A549 (cell line): ENCODE measurements around the gene UPK3A. TPM values are rescaled to one million over a fixed set of nuclear protein-coding genes. Genes with fewer than 3 reads are reported as not detected.
A peak's percentile ranks its signal among the peaks of the same experiment; 100 is the strongest.

Source experiments
- ATAC-seq, 2 experiments: fragments of 200-7000 bp in 1 of 2; fragments of >200 bp in 1 of 2; cut with Nextera tagmentation in 1 of 2; cut with Tn5 transposase in 1 of 2; 3 replicates each; pipeline versions ENCODE4 v1.8.0 to v1.9.1; 2018 to 2020; ENCODE audit warnings: mild to moderate bottlenecking in 1 of 2, moderate library complexity in 1 of 2
- CTCF ChIA-PET: fragments of 300-600 bp; sonication (Branson Sonifier 250); formaldehyde crosslinking; extraction: SDS; loops from one replicate; lab custom pipeline; 2021; ENCODE audit warnings: antibody characterized with exemption, inconsistent platforms; lab: Yijun Ruan, JAX
- POLR2A ChIA-PET: fragments of 350-600 bp; formaldehyde crosslinking; extraction: SDS; loops from one replicate; lab custom pipeline; 2021; ENCODE audit warnings: antibody characterized with exemption, inconsistent platforms; lab: Yijun Ruan, JAX
- DNase-seq, 2 experiments: peaks; one replicate each; pipeline versions ENCODE4 v3.0.0 to v3.0.0-alpha.2; 2011 to 2016; ENCODE audit warnings: low read depth in 1 of 2, low spot score in 1 of 2
- FAIRE-seq: peaks from 2 replicates; lab custom pipeline; 2011; peaks lifted over from hg19 to GRCh38; lab: Jason Lieb, UNC
- H3K27ac ChIP-seq, 2 experiments: fragments of >200 bp; sonication (Bioruptor Twin); formaldehyde crosslinking; 3 replicates each; pipeline ENCODE4 v1.5.1; 2016 to 2017
- H3K4me1 ChIP-seq: fragments of >200 bp; sonication (Bioruptor Twin); formaldehyde crosslinking; 3 replicates; pipeline ENCODE4 v1.6.1; 2016
- H3K4me2 ChIP-seq: fragments of >200 bp; sonication (Bioruptor Twin); formaldehyde crosslinking; 3 replicates; pipeline ENCODE4 v1.6.1; 2016
- H3K4me3 ChIP-seq: fragments of >200 bp; sonication (Bioruptor Twin); formaldehyde crosslinking; 3 replicates; pipeline ENCODE4 v1.5.1; 2016
- H3K9me3 ChIP-seq: fragments of >200 bp; sonication (Bioruptor Twin); formaldehyde crosslinking; 3 replicates; pipeline ENCODE4 v1.6.1; 2016
- CBX2 ChIP-seq: fragments of 200-600 bp; sonication (generic); IDR thresholded peaks from 2 replicates; pipeline ENCODE4 v1.6.1; 2016; ENCODE audit warnings: low read depth, mild to moderate bottlenecking, borderline replicate concordance
- CBX8 ChIP-seq: fragments of 200-600 bp; sonication (generic); IDR thresholded peaks from 2 replicates; pipeline ENCODE4 v1.6.1; 2016
- CHD4 ChIP-seq: fragments of 200-600 bp; sonication (generic); IDR thresholded peaks from 2 replicates; pipeline ENCODE4 v1.6.1; 2016; ENCODE audit warnings: antibody characterized with exemption, mild to moderate bottlenecking, borderline replicate concordance
- EHMT2 ChIP-seq: fragments of 200-600 bp; sonication (generic); IDR thresholded peaks from 2 replicates; pipeline ENCODE4 v1.6.1; 2016; ENCODE audit warnings: antibody characterized with exemption, low read depth, mild to moderate bottlenecking, moderate library complexity
- EP300 ChIP-seq, 2 experiments: fragments of >200 bp; sonication (Bioruptor Twin); formaldehyde crosslinking; IDR thresholded peaks; 2 replicates in 1 of 2; 3 replicates in 1 of 2; pipeline ENCODE4 v1.6.1; 2016 to 2017
- ESRRA ChIP-seq: fragments of 150-350 bp; IDR thresholded peaks from 2 replicates; pipeline ENCODE4 v1.6.1; 2014; ENCODE audit warnings: mild to moderate bottlenecking, low read length, borderline replicate concordance
- FOSL2 ChIP-seq, 2 experiments: fragments of 450-650 bp in 1 of 2; fragments of >200 bp in 1 of 2; sonication (Bioruptor Twin) in 1 of 2; formaldehyde crosslinking; IDR thresholded peaks; 2 replicates each; pipeline versions ENCODE4 v1.5.0 to v1.6.1; 2016 to 2020; ENCODE audit warnings: mild to moderate bottlenecking in 1 of 2, moderate library complexity in 1 of 2
- FOXS1 ChIP-seq: fragments of 250-450 bp; sonication (Bioruptor Pico); IDR thresholded peaks from 2 replicates; pipeline ENCODE4 v1.5.0; 2020; ENCODE audit warnings: mild to moderate bottlenecking, moderate library complexity
- HDAC2 ChIP-seq: fragments of 200-600 bp; sonication (generic); IDR thresholded peaks from 2 replicates; pipeline ENCODE4 v1.6.1; 2016
- HES2 ChIP-seq: fragments of >200 bp; sonication (Bioruptor Twin); formaldehyde crosslinking; IDR thresholded peaks from 2 replicates; pipeline ENCODE4 v1.6.1; 2016
- HOXA7 ChIP-seq: fragments of 250-450 bp; sonication (Bioruptor Pico); IDR thresholded peaks from 2 replicates; pipeline ENCODE4 v1.5.0; 2020; ENCODE audit warnings: mild to moderate bottlenecking, moderate library complexity
- HOXB13 ChIP-seq: fragments of 250-450 bp; sonication (Bioruptor Pico); IDR thresholded peaks from 2 replicates; pipeline ENCODE4 v1.5.0; 2020; ENCODE audit warnings: low read depth, mild to moderate bottlenecking, moderate library complexity
- JUNB ChIP-seq: fragments of >200 bp; sonication (Bioruptor Twin); formaldehyde crosslinking; IDR thresholded peaks from 2 replicates; pipeline ENCODE4 v1.6.1; 2016
- MAZ ChIP-seq: fragments of 150-350 bp; IDR thresholded peaks from 2 replicates; pipeline ENCODE4 v1.6.1; 2014; ENCODE audit warnings: antibody characterized with exemption, low read depth, low read length, borderline replicate concordance
- MYC ChIP-seq: IDR thresholded peaks from 2 replicates; pipeline ENCODE4 v1.6.1; 2012; ENCODE audit warnings: mild to moderate bottlenecking, inconsistent platforms, low read length, improper control_type of control experiment, borderline replicate concordance
- NFE2L2 ChIP-seq: fragments of 150-350 bp; conservative IDR thresholded peaks from 2 replicates; pipeline ENCODE4 v1.6.1; 2014; ENCODE audit warnings: low read length
- RAD21 ChIP-seq, 2 experiments: fragments of >200 bp in 1 of 2; sonication (Bioruptor Twin) in 1 of 2; formaldehyde crosslinking in 1 of 2; IDR thresholded peaks in 1 of 2; conservative IDR thresholded peaks in 1 of 2; 2 replicates in 1 of 2; 3 replicates in 1 of 2; pipeline ENCODE4 v1.6.1; 2012 to 2018; ENCODE audit warnings: inconsistent platforms in 1 of 2
- RARB ChIP-seq: fragments of 250-450 bp; sonication (Bioruptor Pico); IDR thresholded peaks from 2 replicates; pipeline ENCODE4 v1.8.0; 2021; ENCODE audit warnings: mild to moderate bottlenecking, moderate library complexity
- RFX5 ChIP-seq: fragments of 450-650 bp; IDR thresholded peaks from 2 replicates; pipeline ENCODE4 v1.7.1; 2014; ENCODE audit warnings: antibody characterized with exemption, mild to moderate bottlenecking, moderate library complexity
- TFCP2L1 ChIP-seq: fragments of 250-450 bp; sonication (Bioruptor Pico); IDR thresholded peaks from 2 replicates; pipeline ENCODE4 v1.5.0; 2021; ENCODE audit warnings: mild to moderate bottlenecking
- TP53 ChIP-seq: fragments of 250-450 bp; sonication (Bioruptor Pico); IDR thresholded peaks from 2 replicates; pipeline ENCODE4 v1.5.0; 2021; ENCODE audit warnings: mild to moderate bottlenecking, moderate library complexity
- ZC3H11A ChIP-seq: fragments of 450-650 bp; IDR thresholded peaks from 2 replicates; pipeline ENCODE4 v1.6.1; 2014; ENCODE audit warnings: antibody characterized with exemption, mild to moderate bottlenecking
- ZNF302 ChIP-seq: fragments of 250-450 bp; sonication (Bioruptor Pico); IDR thresholded peaks from 2 replicates; pipeline ENCODE4 v1.9.0; 2021; ENCODE audit warnings: inconsistent platforms, mild to moderate bottlenecking, moderate library complexity
- WGBS: methylation state at CpG from one replicate; pipeline ENCODE4 v1.1.6; 2017; ENCODE audit errors: missing lambda C conversion rate; 5-methylcytosine and 5-hydroxymethylcytosine counted together
- polyA minus RNA-seq: library from RNA; depleted of rRNA, polyadenylated mRNA; stranded (reverse); fragments of >200 nt; gene quantifications from 2 replicates; pipeline ENCODE4 v1.2.3, GENCODE V29; 2011; rRNA and poly(A)+ RNA removed
- polyA plus RNA-seq, 4 experiments: library from polyadenylated mRNA; depleted of rRNA in 3 of 4; stranded (reverse); fragments of >200 nt; fragmentation: RNase III in 1 of 4; extraction: RNeasy Plus Mini Kit Qiagen cat#74134 plus additional on column Dnase treatment in 1 of 4; gene quantifications; 2 replicates in 3 of 4; 3 replicates in 1 of 4; pipeline ENCODE4 v1.2.3, GENCODE V29; 2011 to 2017
- TF ChIP-seq, protein P1 (sequence below): fragments of 250-450 bp; sonication (Bioruptor Pico); IDR thresholded peaks from 2 replicates; pipeline ENCODE4 v1.5.0; 2021; ENCODE audit warnings: mild to moderate bottlenecking, moderate library complexity, borderline replicate concordance
- TF ChIP-seq, protein P2 (sequence below): fragments of 450-650 bp; IDR thresholded peaks from 2 replicates; pipeline ENCODE4 v1.6.1; 2014; ENCODE audit warnings: antibody characterized with exemption

UPK3A gene
- not detected in 2 replicates for polyA plus RNA-seq (2011; rRNA removed)
- polyA plus RNA-seq (2012; cell fraction: cytosol; rRNA removed) = not detected in 2 replicates
- polyA plus RNA-seq (2012; cell fraction: nucleus; rRNA removed) = not detected in 2 replicates
- polyA plus RNA-seq (2017; fragmentation: RNase III; extraction: RNeasy Plus Mini Kit Qiagen cat#74134 plus additional on column Dnase treatment) = not detected in 3 replicates
- polyA minus RNA-seq = not detected in 2 replicates

DNA sequence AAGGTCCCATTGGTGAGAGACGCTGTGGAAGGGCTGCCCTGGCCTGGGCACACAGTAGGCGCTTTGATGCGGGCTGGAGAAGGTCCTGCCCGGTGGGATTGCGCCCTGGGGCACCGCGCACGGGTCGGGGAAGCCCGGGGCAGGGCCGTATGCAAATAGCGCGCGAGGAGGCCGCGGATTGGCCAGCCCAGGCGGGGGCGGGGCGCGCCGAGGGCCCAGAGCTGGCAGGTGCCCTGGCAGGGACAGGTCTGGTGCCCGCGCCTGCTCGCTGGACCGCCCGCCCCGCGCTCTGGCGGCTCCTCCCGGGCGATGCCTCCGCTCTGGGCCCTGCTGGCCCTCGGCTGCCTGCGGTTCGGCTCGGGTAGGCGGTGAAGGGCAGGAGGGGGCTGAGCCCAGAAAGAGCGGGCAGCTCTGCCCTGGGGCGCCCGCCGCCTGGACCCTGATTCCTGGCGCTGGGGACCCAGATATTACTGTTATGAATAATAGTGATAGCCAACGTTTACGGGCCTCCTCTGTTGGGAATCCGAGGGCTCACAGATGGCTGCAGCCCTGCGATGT lies at the start of gene UPK3A:
Gene UPK3A, plus strand, starts transcription at position 245 of the 558 bp plus-strand sequence. Its CDS starts 65 bp downstream, at position 310.
- 58% methylated on average over 13 of the region's 46 CpGs for WGBS
- TF ChIP-seq EHMT2 (no peak), ESRRA (no peak), JUNB (no peak), MYC (no peak), TP53 (no peak), HOXB13 (CRISPR knock-in tag) (no peak), CBX2 (no peak), EP300 (IDR thresholded peaks at IDR 0.05) (no peak), CHD4 (no peak), RARB (CRISPR knock-in tag) (no peak)
- TF ChIP-seq, protein P1, sequence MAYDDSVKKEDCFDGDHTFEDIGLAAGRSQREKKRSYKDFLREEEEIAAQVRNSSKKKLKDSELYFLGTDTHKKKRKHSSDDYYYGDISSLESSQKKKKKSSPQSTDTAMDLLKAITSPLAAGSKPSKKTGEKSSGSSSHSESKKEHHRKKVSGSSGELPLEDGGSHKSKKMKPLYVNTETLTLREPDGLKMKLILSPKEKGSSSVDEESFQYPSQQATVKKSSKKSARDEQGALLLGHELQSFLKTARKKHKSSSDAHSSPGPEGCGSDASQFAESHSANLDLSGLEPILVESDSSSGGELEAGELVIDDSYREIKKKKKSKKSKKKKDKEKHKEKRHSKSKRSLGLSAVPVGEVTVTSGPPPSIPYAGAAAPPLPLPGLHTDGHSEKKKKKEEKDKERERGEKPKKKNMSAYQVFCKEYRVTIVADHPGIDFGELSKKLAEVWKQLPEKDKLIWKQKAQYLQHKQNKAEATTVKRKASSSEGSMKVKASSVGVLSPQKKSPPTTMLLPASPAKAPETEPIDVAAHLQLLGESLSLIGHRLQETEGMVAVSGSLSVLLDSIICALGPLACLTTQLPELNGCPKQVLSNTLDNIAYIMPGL (CRISPR knock-in tag) = no peak
- TF ChIP-seq, all 56 proteins: peak for 0
- peaks cover 9% of the 10 kb centered on the region for H3K4me1 ChIP-seq
- ATAC-seq = peak; percentile 91 to 97
- FAIRE-seq = no peak
- ChIA-PET CTCF (interaction anchor here (1.5 to 1.6 kb wide), 3 partner anchors 12 to 157 kb away, joined by 3 to 7 read pairs (median 4); no protein-coding TSS in a partner anchor), POLR2A (no interaction called here)
- peak within 1 kb of the TSS; percentile 44 for H3K4me3 ChIP-seq
- no peaks in the 10 kb centered on the region for H3K9me3 ChIP-seq
- peak within 1 kb of the TSS in 1 of 2 experiments; percentile 61; a peak in 3 of 6 replicates for H3K27ac ChIP-seq
- DNase-seq = peak in 1 of 2 experiments; percentile 28
- H3K4me2 ChIP-seq = peak within 1 kb of the TSS; percentile 97

- FAIRE-seq = no peak
- CTCF ChIA-PET = interaction anchor here (1.3 kb wide), 1 partner anchor 319 kb away, joined by 4 read pairs; no protein-coding TSS in a partner anchor
- WGBS = 84% methylated on average over 18 of the region's 23 CpGs
Measured at GRCh38 chr22:45235101-45235777, 49.5 kb upstream of the UPK3A start.

More at GRCh38 chr22:45235101-45235777, 49.5 kb upstream of the UPK3A start:
- DNase-seq = no peak
- Histone ChIP-seq H3K27ac (no peak overlapping the region), H3K9me3 (no peaks in the 10 kb centered on the region), H3K4me2 (no peak overlapping the region)
- no peak for ATAC-seq
- TF ChIP-seq RAD21 (conservative IDR thresholded peaks at IDR 0.05 in 1 of 2, IDR thresholded peaks at IDR 0.05 in 1 of 2) (no peak), MAZ (no peak), ZC3H11A (no peak), TP53 (no peak), TFCP2L1 (no peak), CBX8 (no peak), HDAC2 (no peak), HOXA7 (CRISPR knock-in tag) (no peak), RFX5 (no peak), EHMT2 (no peak), ZNF302 (CRISPR knock-in tag) (no peak), FOXS1 (CRISPR knock-in tag) (no peak), NFE2L2 (no peak), FOSL2 (IDR thresholded peaks at IDR 0.05) (no peak), FOSL2 (CRISPR knock-in tag; IDR thresholded peaks at IDR 0.05) (no peak), HES2 (no peak)
- TF ChIP-seq, protein P2, sequence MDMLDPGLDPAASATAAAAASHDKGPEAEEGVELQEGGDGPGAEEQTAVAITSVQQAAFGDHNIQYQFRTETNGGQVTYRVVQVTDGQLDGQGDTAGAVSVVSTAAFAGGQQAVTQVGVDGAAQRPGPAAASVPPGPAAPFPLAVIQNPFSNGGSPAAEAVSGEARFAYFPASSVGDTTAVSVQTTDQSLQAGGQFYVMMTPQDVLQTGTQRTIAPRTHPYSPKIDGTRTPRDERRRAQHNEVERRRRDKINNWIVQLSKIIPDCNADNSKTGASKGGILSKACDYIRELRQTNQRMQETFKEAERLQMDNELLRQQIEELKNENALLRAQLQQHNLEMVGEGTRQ = no peak
- TF ChIP-seq, all 56 proteins: peak for 0
- no peak overlapping the region for H3K4me3 ChIP-seq
- POLR2A ChIA-PET = no interaction called here
- peaks cover 9% of the 10 kb centered on the region; the same call in 2 of the 3 replicates for H3K4me1 ChIP-seq
